Breast epithelium (tissue), 3 donors: Measurements from ENCODE around the gene ADAMTS18.

Experiments used
- CTCF ChIP-seq, 3 donors: fragments of 450-650 bp; IDR thresholded peaks; one replicate each; pipeline ENCODE4 v1.5.1; 2016 to 2017; ENCODE audit warnings: antibody characterized with exemption in 3 of 3, mild to moderate bottlenecking in 3 of 3, moderate library complexity in 3 of 3
- POLR2A ChIP-seq: fragments of 450-650 bp; IDR thresholded peaks from one replicate; pipeline ENCODE4 v1.6.1; 2016; ENCODE audit warnings: antibody characterized with exemption, mild to moderate bottlenecking, moderate library complexity
- POLR2AphosphoS5 ChIP-seq, 3 donors: sonication (generic); formaldehyde crosslinking; IDR thresholded peaks; one replicate each; pipeline ENCODE4 v1.6.1; 2017; ENCODE audit warnings: antibody characterized with exemption in 3 of 3

GRCh38 chr16:77480681-77481315, 46.0 kb upstream of the ADAMTS18 start:
- no peak for TF ChIP-seq CTCF (IDR thresholded peaks at IDR 0.05)
- TF ChIP-seq POLR2A: no peak
- no peak for TF ChIP-seq POLR2AphosphoS5 (IDR thresholded peaks at IDR 0.05)
